ENCODE measurements around the gene ANKRD28. TPM values are rescaled to one million over a fixed set of nuclear protein-coding genes. Genes with fewer than 3 reads are reported as not detected.

The ANKRD28 gene
- total and polyA plus RNA-seq, 9 of the 15 experiments (the other 6 are each of a cell fraction or from before 2014, with no cell fraction given) = 11.7 to 66.0 (median 36.7) TPM

DNA sequence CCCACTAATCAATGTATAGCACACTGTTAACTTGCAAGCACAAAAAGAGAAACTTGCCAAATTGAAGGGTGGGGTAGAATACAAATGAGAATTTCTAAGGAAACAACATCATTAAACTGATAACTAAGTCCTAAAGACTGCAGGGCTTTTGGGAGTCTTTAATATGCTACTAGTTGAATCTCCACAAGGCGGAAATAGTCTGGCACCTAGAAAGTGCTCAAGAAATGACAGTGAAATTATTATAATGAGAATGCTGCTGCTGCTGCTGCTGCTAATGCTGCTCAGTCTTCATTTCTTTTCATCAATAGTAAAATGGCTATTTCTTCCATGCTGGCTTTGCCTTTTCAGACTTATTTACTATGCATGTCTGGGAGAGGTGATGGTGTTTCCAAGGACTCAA lies 104.4 kb downstream of the ANKRD28 start:
- POLR2A ChIA-PET = no interaction called here
- intact Hi-C loops (cut with micrococcal nuclease) = no loop called here
- Histone ChIP-seq H3K27ac (ENCODE audit: extremely low read depth, low read depth, low read length) (no peak overlapping the region), H3K9ac (ENCODE audit: insufficient read depth in 1 of 2, low read depth in 2 of 2, low read length in 2 of 2) (no peak overlapping the region), H3K4me3 (no peak overlapping the region), H3K36me3 (ENCODE audit: control insufficient read depth, insufficient read depth, low read length) (peaks cover 56% of the 10 kb centered on the region; the same call in 2 of the 3 replicates), H3K4me1 (replicated peaks in 1 of 2; ENCODE audit: control insufficient read depth in 2 of 2, insufficient read depth in 2 of 2, low read length in 2 of 2) (no peaks in the 10 kb centered on the region), H3K79me2 (ENCODE audit: control insufficient read depth, insufficient read depth, low read length) (no peaks in the 10 kb centered on the region), H3K9me1 (ENCODE audit: control insufficient read depth, insufficient read depth, low read length) (no peaks in the 10 kb centered on the region), H4K20me1 (replicated peaks; ENCODE audit: control insufficient read depth, insufficient read depth, low read length) (no peaks in the 10 kb centered on the region), H3K9me3 (replicated peaks; ENCODE audit: control insufficient read depth, insufficient read depth, low read depth, low read length) (no peaks in the 10 kb centered on the region), H3K4me2 (ENCODE audit: insufficient read depth, low read length) (no peak overlapping the region), H2AFZ (ENCODE audit: low read depth, low read length) (no peak overlapping the region), H3K27me3 (ENCODE audit: control insufficient read depth in 2 of 2, insufficient read depth in 2 of 2, low read length in 2 of 2) (no peaks in the 10 kb centered on the region)
- ATAC-seq (peak; percentile 50; the same call in 2 of the 3 replicates), DNase-seq (ENCODE audit: extremely low read depth in 1 of 4, low spot score in 3 of 4) (no peak), FAIRE-seq (no peak)
- CTCF ChIA-PET (ENCODE audit: low intra/inter-chr PET ratio) = interaction anchor here (1.4 kb wide), 1 partner anchor 119 kb away, joined by 4 read pairs; no protein-coding TSS in a partner anchor
- 0% methylated on average over 1 of the region's 1 CpG for whole genome bisulfite sequencing (ENCODE audit: insufficient coverage, low coverage, missing lambda C conversion rate)
- no peak for TF ChIP-seq ARNT (IDR thresholded peaks at IDR 0.05)
- TF ChIP-seq, protein P1, sequence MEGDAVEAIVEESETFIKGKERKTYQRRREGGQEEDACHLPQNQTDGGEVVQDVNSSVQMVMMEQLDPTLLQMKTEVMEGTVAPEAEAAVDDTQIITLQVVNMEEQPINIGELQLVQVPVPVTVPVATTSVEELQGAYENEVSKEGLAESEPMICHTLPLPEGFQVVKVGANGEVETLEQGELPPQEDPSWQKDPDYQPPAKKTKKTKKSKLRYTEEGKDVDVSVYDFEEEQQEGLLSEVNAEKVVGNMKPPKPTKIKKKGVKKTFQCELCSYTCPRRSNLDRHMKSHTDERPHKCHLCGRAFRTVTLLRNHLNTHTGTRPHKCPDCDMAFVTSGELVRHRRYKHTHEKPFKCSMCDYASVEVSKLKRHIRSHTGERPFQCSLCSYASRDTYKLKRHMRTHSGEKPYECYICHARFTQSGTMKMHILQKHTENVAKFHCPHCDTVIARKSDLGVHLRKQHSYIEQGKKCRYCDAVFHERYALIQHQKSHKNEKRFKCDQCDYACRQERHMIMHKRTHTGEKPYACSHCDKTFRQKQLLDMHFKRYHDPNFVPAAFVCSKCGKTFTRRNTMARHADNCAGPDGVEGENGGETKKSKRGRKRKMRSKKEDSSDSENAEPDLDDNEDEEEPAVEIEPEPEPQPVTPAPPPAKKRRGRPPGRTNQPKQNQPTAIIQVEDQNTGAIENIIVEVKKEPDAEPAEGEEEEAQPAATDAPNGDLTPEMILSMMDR (IDR thresholded peaks at IDR 0.05 in 2 of 3, conservative IDR thresholded peaks at IDR 0.05 in 1 of 3; ENCODE audit: insufficient read depth in 2 of 3, low read depth in 1 of 3, low read length in 3 of 3) = peak in 2 of 3 experiments; percentile 9 to 20; a peak in 2 of 6 replicates
- in situ Hi-C loops (cut with MboI) = no loop called here
- BruUV-seq (replicated peaks) = TSS peak; percentile 4

GRCh38 chr3:15690748-15691147 lies 107.0 kb downstream of the ANKRD28 start:
- no peaks in the 10 kb centered on the region for H3K79me2 ChIP-seq (ENCODE audit: control insufficient read depth, insufficient read depth, low read length)
- ATAC-seq (no peak), DNase-seq (ENCODE audit: extremely low read depth in 1 of 4, low spot score in 3 of 4) (no peak), FAIRE-seq (no peak)
- no peak overlapping the region for H3K4me3 ChIP-seq
- peaks cover 73% of the 10 kb centered on the region for H3K36me3 ChIP-seq (ENCODE audit: control insufficient read depth, insufficient read depth, low read length)
- H3K9me1 ChIP-seq (ENCODE audit: control insufficient read depth, insufficient read depth, low read length) = no peaks in the 10 kb centered on the region
- no peak overlapping the region for H3K27ac ChIP-seq (ENCODE audit: extremely low read depth, low read depth, low read length)
- in situ Hi-C loops (cut with MboI) (no loop called here), intact Hi-C loops (cut with micrococcal nuclease) (no loop called here)
- 93% methylated on average over 5 of the region's 5 CpGs for WGBS (ENCODE audit: insufficient coverage, low coverage, missing lambda C conversion rate)
- no peak overlapping the region for H3K9ac ChIP-seq (ENCODE audit: insufficient read depth in 1 of 2, low read depth in 2 of 2, low read length in 2 of 2)
- no peaks in the 10 kb centered on the region for H3K9me3 ChIP-seq (replicated peaks; ENCODE audit: control insufficient read depth, insufficient read depth, low read depth, low read length)
- no peak overlapping the region for H3K4me2 ChIP-seq (ENCODE audit: insufficient read depth, low read length)
- POLR2A ChIA-PET = interaction anchor here (0.6 to 1.1 kb wide), 4 partner anchors 10 to 279 kb away, joined by 3 read pairs; partner anchors contain the start of gene ANKRD28
- H3K4me1 ChIP-seq (replicated peaks in 1 of 2; ENCODE audit: control insufficient read depth in 2 of 2, insufficient read depth in 2 of 2, low read length in 2 of 2) = peaks cover 0 to 5% of the 10 kb centered on the region in 2 experiments; a peak in 1 of 5 replicates
- BruUV-seq (replicated peaks) = no TSS peak
- no peak overlapping the region for H2AFZ ChIP-seq (ENCODE audit: low read depth, low read length)
- CTCF ChIA-PET (ENCODE audit: low intra/inter-chr PET ratio) = no interaction called here
- no peaks in the 10 kb centered on the region for H3K27me3 ChIP-seq (ENCODE audit: control insufficient read depth in 2 of 2, insufficient read depth in 2 of 2, low read length in 2 of 2)
- no peaks in the 10 kb centered on the region for H4K20me1 ChIP-seq (replicated peaks; ENCODE audit: control insufficient read depth, insufficient read depth, low read length)
- TF ChIP-seq SREBF2 (CRISPR knock-in tag; IDR thresholded peaks at IDR 0.05) = no peak
- no peak for TF ChIP-seq ZFP91 (CRISPR knock-in tag; IDR thresholded peaks at IDR 0.05)
- no peak for TF ChIP-seq SAFB2 (IDR thresholded peaks at IDR 0.05; ENCODE audit: borderline replicate concordance, low read depth, low read length, severe bottlenecking)
- no peak for TF ChIP-seq MXD1 (CRISPR knock-in tag; IDR thresholded peaks at IDR 0.05; ENCODE audit: borderline replicate concordance, poor library complexity, severe bottlenecking)
- TF ChIP-seq ZBTB1 (CRISPR knock-in tag; IDR thresholded peaks at IDR 0.05; ENCODE audit: borderline replicate concordance, low read depth) = no peak
- no peak for TF ChIP-seq ERF (CRISPR knock-in tag; IDR thresholded peaks at IDR 0.05)
- no peak for TF ChIP-seq ZFX (CRISPR knock-in tag; IDR thresholded peaks at IDR 0.05)
- TF ChIP-seq NCOR1 (IDR thresholded peaks at IDR 0.05) = no peak

All from K562 (cell line).